HepG2 (cell line): ENCODE results near the gene STMN3. TPM values are rescaled to one million over a fixed set of nuclear protein-coding genes. Genes with fewer than 3 reads are reported as not detected.
A peak's percentile ranks its signal among the peaks of the same experiment; 100 is the strongest.

Experiments
- AKAP8 ChIP-seq: sonication (generic); formaldehyde crosslinking; IDR thresholded peaks from 2 replicates; pipeline ENCODE4 v1.5.1; 2020; ENCODE audit warnings: mild to moderate bottlenecking, missing genetic modification reagents
- BCL6 ChIP-seq: IDR thresholded peaks from 2 replicates; pipeline ENCODE4 v1.6.1; 2016; ENCODE audit warnings: missing genetic modification reagents, missing compliant biosample characterization
- MAFF ChIP-seq: IDR thresholded peaks from 2 replicates; pipeline ENCODE4 v1.6.1; 2011; ENCODE audit warnings: low read depth, low read length, improper control_type of control experiment
- NAIF1 ChIP-seq: sonication (generic); formaldehyde crosslinking; IDR thresholded peaks from 2 replicates; pipeline ENCODE4 v1.5.0; 2020; ENCODE audit warnings: mild to moderate bottlenecking, missing genetic modification reagents, borderline replicate concordance
- RFX5 ChIP-seq: IDR thresholded peaks from 2 replicates; pipeline ENCODE4 v1.6.1; 2011; ENCODE audit warnings: low read depth, low read length, improper control_type of control experiment
- RXRB ChIP-seq: IDR thresholded peaks from 2 replicates; pipeline ENCODE4 v1.6.1; 2016; ENCODE audit warnings: borderline replicate concordance, missing genetic modification reagents, missing compliant biosample characterization
- ZBTB20 ChIP-seq: sonication (generic); formaldehyde crosslinking; IDR thresholded peaks from 2 replicates; pipeline ENCODE4 v1.8.1; 2023; ENCODE audit warnings: missing genetic modification reagents, low read depth, mild to moderate bottlenecking, borderline replicate concordance
- ZBTB42 ChIP-seq: sonication (generic); formaldehyde crosslinking; IDR thresholded peaks from 2 replicates; pipeline ENCODE4 v1.5.0; 2020; ENCODE audit warnings: mild to moderate bottlenecking, missing genetic modification reagents
- ZNF136 ChIP-seq: sonication (generic); formaldehyde crosslinking; IDR thresholded peaks from 2 replicates; pipeline ENCODE4 v1.8.1; 2022; ENCODE audit warnings: low read depth, mild to moderate bottlenecking, moderate library complexity, missing genetic modification reagents
- ZNF292 ChIP-seq: sonication (generic); formaldehyde crosslinking; IDR thresholded peaks from 2 replicates; pipeline ENCODE4 v1.8.1; 2022; ENCODE audit warnings: mild to moderate bottlenecking, low read depth, missing genetic modification reagents, borderline replicate concordance
- ZNF446 ChIP-seq: sonication (generic); formaldehyde crosslinking; IDR thresholded peaks from 2 replicates; pipeline ENCODE4 v1.5.0; 2020; ENCODE audit warnings: mild to moderate bottlenecking, missing genetic modification reagents
- ZNF496 ChIP-seq: sonication (generic); formaldehyde crosslinking; IDR thresholded peaks from 2 replicates; pipeline ENCODE4 v1.8.1; 2023; ENCODE audit warnings: mild to moderate bottlenecking, moderate library complexity, missing genetic modification reagents; ENCODE audit not compliant: insufficient replicate concordance
- ZNF576 ChIP-seq: sonication (generic); formaldehyde crosslinking; IDR thresholded peaks from 2 replicates; pipeline ENCODE4 v1.4.0; 2020; ENCODE audit warnings: mild to moderate bottlenecking, missing genetic modification reagents
- ZNF577 ChIP-seq: sonication (generic); formaldehyde crosslinking; IDR thresholded peaks from 2 replicates; pipeline ENCODE4 v1.4.0; 2020; ENCODE audit warnings: mild to moderate bottlenecking, low read depth, missing genetic modification reagents, borderline replicate concordance
- polyA plus RNA-seq, 8 experiments: library from polyadenylated mRNA; depleted of rRNA in 3 of 8; stranded (reverse) in 7 of 8; unstranded in 1 of 8; fragments of >200 nt; fragmentation: Illumina TruSeq in 4 of 8; extraction: Trizol in 4 of 8; gene quantifications; 2 replicates each; pipeline versions ENCODE4 v1.2.1 to v1.2.3, GENCODE V29; 2011 to 2016; ENCODE audit warnings: low read depth in 4 of 8, missing spikeins in 1 of 8, mixed read lengths in 1 of 8; ENCODE audit not compliant: insufficient read depth in 1 of 8
- total RNA-seq, 5 experiments: library from RNA; depleted of rRNA; stranded (reverse); fragments of >200 nt; fragmentation: Illumina TruSeq; extraction: Trizol; gene quantifications; 2 replicates each; pipeline ENCODE4 v1.2.3, GENCODE V29; 2016; ENCODE audit warnings: low read depth in 1 of 5
- TF ChIP-seq, protein P1 (sequence below): sonication (generic); formaldehyde crosslinking; IDR thresholded peaks from one replicate; pipeline ENCODE4 v1.5.1; 2020; ENCODE audit warnings: mild to moderate bottlenecking, missing genetic modification reagents; ENCODE audit errors: not compliant biosample characterization

The STMN3 gene
- total and polyA plus RNA-seq, 2 of the 13 experiments (the other 11 are each of a cell fraction or from before 2014, with no cell fraction given), result 21.0 to 48.3 TPM

DNA sequence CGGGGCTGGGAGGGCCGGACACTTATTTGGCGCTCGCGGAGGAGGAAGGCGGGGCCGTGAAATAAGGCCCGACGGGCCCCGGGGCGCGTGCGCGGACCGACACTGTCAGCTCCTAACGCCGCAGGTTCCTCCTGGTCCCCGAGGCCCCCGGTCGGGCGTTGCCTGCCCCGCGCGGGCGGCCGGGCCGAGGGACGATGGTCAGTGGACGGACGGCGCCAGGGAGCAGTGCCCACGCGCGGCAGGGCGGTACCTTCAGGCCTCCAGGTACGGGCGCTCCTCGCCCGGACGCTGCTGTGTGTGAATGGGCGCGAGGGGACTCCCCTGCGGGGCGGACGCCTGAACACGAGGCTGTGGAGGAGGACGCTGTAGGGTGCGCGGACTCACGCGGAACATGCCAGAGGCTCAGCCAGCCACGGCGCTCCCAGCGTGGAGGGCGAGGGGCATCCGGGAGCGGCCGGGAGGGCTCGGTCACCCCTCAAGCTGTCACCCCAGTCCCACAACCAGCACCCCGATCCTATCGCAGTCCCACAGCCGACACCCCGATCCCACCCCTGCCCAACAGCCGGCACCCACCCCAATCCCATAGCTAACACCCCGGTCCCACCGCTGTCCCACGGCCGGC is 26.0 kb downstream of the STMN3 start (continued):
- TF ChIP-seq, protein P1, sequence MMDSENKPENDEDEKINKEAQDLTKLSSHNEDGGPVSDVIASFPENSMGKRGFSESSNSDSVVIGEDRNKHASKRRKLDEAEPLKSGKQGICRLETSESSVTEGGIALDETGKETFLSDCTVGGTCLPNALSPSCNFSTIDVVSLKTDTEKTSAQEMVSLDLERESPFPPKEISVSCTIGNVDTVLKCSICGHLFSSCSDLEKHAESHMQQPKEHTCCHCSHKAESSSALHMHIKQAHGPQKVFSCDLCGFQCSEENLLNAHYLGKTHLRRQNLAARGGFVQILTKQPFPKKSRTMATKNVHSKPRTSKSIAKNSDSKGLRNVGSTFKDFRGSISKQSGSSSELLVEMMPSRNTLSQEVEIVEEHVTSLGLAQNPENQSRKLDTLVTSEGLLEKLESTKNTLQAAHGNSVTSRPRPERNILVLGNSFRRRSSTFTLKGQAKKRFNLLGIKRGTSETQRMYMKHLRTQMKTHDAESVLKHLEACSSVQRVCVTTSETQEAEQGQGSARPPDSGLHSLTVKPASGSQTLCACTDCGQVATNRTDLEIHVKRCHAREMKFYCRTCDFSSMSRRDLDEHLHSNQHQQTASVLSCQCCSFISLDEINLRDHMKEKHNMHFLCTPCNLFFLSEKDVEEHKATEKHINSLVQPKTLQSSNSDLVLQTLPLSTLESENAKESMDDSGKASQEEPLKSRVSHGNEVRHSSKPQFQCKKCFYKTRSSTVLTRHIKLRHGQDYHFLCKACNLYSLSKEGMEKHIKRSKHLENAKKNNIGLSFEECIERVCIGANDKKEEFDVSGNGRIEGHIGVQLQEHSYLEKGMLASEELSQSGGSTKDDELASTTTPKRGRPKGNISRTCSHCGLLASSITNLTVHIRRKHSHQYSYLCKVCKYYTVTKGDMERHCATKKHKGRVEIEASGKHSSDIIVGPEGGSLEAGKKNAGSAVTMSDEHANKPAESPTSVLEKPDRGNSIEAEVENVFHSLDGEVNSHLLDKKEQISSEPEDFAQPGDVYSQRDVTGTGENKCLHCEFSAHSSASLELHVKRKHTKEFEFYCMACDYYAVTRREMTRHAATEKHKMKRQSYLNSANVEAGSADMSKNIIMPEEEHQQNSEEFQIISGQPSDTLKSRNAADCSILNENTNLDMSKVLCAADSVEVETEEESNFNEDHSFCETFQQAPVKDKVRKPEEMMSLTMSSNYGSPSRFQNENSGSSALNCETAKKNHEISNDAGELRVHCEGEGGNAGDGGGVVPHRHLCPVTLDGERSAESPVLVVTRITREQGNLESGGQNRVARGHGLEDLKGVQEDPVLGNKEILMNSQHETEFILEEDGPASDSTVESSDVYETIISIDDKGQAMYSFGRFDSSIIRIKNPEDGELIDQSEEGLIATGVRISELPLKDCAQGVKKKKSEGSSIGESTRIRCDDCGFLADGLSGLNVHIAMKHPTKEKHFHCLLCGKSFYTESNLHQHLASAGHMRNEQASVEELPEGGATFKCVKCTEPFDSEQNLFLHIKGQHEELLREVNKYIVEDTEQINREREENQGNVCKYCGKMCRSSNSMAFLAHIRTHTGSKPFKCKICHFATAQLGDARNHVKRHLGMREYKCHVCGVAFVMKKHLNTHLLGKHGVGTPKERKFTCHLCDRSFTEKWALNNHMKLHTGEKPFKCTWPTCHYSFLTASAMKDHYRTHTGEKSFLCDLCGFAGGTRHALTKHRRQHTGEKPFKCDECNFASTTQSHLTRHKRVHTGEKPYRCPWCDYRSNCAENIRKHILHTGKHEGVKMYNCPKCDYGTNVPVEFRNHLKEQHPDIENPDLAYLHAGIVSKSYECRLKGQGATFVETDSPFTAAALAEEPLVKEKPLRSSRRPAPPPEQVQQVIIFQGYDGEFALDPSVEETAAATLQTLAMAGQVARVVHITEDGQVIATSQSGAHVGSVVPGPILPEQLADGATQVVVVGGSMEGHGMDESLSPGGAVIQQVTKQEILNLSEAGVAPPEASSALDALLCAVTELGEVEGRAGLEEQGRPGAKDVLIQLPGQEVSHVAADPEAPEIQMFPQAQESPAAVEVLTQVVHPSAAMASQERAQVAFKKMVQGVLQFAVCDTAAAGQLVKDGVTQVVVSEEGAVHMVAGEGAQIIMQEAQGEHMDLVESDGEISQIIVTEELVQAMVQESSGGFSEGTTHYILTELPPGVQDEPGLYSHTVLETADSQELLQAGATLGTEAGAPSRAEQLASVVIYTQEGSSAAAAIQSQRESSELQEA, result peak; percentile 94
- TF ChIP-seq RXRB (CRISPR knock-in tag) (peak; percentile 72), ZNF136 (CRISPR knock-in tag) (0 out of 2 replicates have a peak, but pooled peaks have one; percentile 75), RFX5 (no peak), BCL6 (CRISPR knock-in tag) (peak; percentile 62), ZNF446 (CRISPR knock-in tag) (peak; percentile 95), ZNF576 (CRISPR knock-in tag) (0 out of 2 replicates have a peak, but pooled peaks have one; percentile 34), ZNF496 (CRISPR knock-in tag) (no peak), NAIF1 (CRISPR knock-in tag) (no peak), AKAP8 (CRISPR knock-in tag) (peak; percentile 96), ZBTB42 (CRISPR knock-in tag) (no peak), ZBTB20 (CRISPR knock-in tag) (peak; percentile 76), ZNF292 (CRISPR knock-in tag) (no peak), ZNF577 (no peak), MAFF (no peak)
